GM21737 (cell line): ENCODE measurements around the gene SBF1.

Experiments
- ATAC-seq: cut with Tn5 transposase; IDR thresholded peaks from one replicate; pipeline ENCODE4 v1.9.1; 2021; ENCODE audit warnings: mild to moderate bottlenecking, moderate library complexity; ENCODE audit not compliant: unreplicated experiment

Gene SBF1

GRCh38 chr22:50485221-50486131 is 10.6 kb upstream of the SBF1 start:
- no peak for ATAC-seq

- ATAC-seq, result no peak
Measured at GRCh38 chr22:50483977-50484853, 9.4 kb upstream of the SBF1 start.

GRCh38 chr22:50483556-50483955 is 8.7 kb upstream of the SBF1 start:
- ATAC-seq, result no peak

GRCh38 chr22:50483106-50483505 is 8.3 kb upstream of the SBF1 start:
- ATAC-seq, result no peak

GRCh38 chr22:50482107-50483074 is 7.6 kb upstream of the SBF1 start:
- no peak for ATAC-seq

GRCh38 chr22:50481440-50482106 is 6.7 kb upstream of the SBF1 start, which contains the start of gene ADM2:
ADM2 (plus strand) TSS chr22:50481543; CDS start chr22:50481848, 305 bp downstream.
- no peak for ATAC-seq

GRCh38 chr22:50481045-50481439 is 6.2 kb upstream of the SBF1 start:
- ATAC-seq, result no peak

GRCh38 chr22:50479721-50480120 is 4.9 kb upstream of the SBF1 start:
- ATAC-seq, result no peak

- no peak for ATAC-seq
Measured at GRCh38 chr22:50477923-50478322, 3.1 kb upstream of the SBF1 start.

GRCh38 chr22:50476868-50477267 is 2.0 kb upstream of the SBF1 start:
- ATAC-seq, result no peak

- no peak for ATAC-seq
Measured at GRCh38 chr22:50475652-50476002, 792 bp upstream of the SBF1 start.

- no peak for ATAC-seq
Measured at GRCh38 chr22:50473855-50474671, 772 bp downstream of the SBF1 start.

- ATAC-seq, result no peak
Measured at GRCh38 chr22:50473088-50473487, 1.7 kb downstream of the SBF1 start.

GRCh38 chr22:50471962-50472361 is 2.9 kb downstream of the SBF1 start:
- ATAC-seq, result no peak

- ATAC-seq, result no peak
Measured at GRCh38 chr22:50471197-50471847, 3.5 kb downstream of the SBF1 start.

- no peak for ATAC-seq
Measured at GRCh38 chr22:50470491-50470890, 4.3 kb downstream of the SBF1 start.

GRCh38 chr22:50469377-50470305 is 5.2 kb downstream of the SBF1 start:
- ATAC-seq, result peak; percentile 49

GRCh38 chr22:50468626-50469025 is 6.2 kb downstream of the SBF1 start:
- ATAC-seq, result no peak
